ENCODE results near the gene CCDC134.

DNA sequence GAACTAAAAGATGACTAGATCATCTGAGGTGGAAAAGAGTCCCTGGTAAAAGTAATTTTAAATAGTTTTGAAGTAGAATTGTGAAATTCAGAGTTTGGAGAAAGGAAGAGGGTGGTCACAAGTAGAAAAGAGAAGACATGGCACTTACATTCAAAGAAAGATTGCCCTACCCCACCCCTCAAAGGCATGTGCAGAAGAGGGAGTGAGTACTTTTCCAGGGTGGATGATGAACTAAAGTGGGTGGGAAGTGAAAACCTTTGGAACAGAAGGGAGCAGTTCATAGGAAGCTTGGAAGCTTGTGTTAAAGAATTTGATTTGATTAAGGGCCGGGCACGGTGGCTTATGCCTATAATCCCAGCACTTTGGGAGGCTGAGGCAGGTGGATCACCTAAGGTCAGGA lies 56.0 kb downstream of the CCDC134 start:
- TF ChIP-seq, protein P1, sequence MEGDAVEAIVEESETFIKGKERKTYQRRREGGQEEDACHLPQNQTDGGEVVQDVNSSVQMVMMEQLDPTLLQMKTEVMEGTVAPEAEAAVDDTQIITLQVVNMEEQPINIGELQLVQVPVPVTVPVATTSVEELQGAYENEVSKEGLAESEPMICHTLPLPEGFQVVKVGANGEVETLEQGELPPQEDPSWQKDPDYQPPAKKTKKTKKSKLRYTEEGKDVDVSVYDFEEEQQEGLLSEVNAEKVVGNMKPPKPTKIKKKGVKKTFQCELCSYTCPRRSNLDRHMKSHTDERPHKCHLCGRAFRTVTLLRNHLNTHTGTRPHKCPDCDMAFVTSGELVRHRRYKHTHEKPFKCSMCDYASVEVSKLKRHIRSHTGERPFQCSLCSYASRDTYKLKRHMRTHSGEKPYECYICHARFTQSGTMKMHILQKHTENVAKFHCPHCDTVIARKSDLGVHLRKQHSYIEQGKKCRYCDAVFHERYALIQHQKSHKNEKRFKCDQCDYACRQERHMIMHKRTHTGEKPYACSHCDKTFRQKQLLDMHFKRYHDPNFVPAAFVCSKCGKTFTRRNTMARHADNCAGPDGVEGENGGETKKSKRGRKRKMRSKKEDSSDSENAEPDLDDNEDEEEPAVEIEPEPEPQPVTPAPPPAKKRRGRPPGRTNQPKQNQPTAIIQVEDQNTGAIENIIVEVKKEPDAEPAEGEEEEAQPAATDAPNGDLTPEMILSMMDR (IDR thresholded peaks at IDR 0.05), result no peak
- no peak for TF ChIP-seq ZFX (IDR thresholded peaks at IDR 0.05; ENCODE audit: borderline replicate concordance)

Data from 22Rv1 (cell line).